HCT116 (cell line): ENCODE results near the gene DRGX. TPM values are rescaled to one million over a fixed set of nuclear protein-coding genes. Genes with fewer than 3 reads are reported as not detected.

Experiments
- ATAC-seq: fragments of 200-7000 bp; cut with Tn5 transposase; 2 replicates; pipeline ENCODE4 v1.9.1; 2020; ENCODE audit warnings: mild to moderate bottlenecking, moderate library complexity
- BruUV-seq: library from RNA; stranded (reverse); fragments of 400-500 nt; replicated peaks from 2 replicates; lab custom pipeline; 2021; lab: Mats Ljungman, UMichigan
- CTCF ChIA-PET: fragments of 300-600 bp; sonication (Branson Sonifier 250); formaldehyde crosslinking; loops from one replicate; lab custom pipeline; 2021; ENCODE audit warnings: antibody characterized with exemption; lab: Charles Lee
- POLR2A ChIA-PET: fragments of 300-600, 350-600 bp; sonication (Branson Sonifier 250); formaldehyde crosslinking; loops from one replicate; lab custom pipeline; 2021; ENCODE audit warnings: antibody characterized with exemption; lab: Charles Lee
- RAD21 ChIA-PET, 2 experiments: fragments of 300-600 bp; sonication (Branson Sonifier 250); formaldehyde crosslinking; loops; one replicate each; lab custom pipeline; 2023; ENCODE audit warnings: low total read pairs in 2 of 2; ENCODE audit not compliant: uncharacterized antibody in 2 of 2, unreplicated experiment in 2 of 2, low non-redundant PET in 1 of 2; lab: Charles Lee
- DNase-seq: peaks from one replicate; pipeline ENCODE4 v3.0.0-alpha.2; 2010; ENCODE audit warnings: low read depth, low spot score
- H2AFZ ChIP-seq: fragments of 200-600 bp; shearing (Covaris generic), sonication (generic); 2 replicates; pipeline ENCODE4 v1.6.1; 2017; ENCODE audit warnings: low read depth, mixed run types, mixed read lengths, antibody characterized with exemption, low read length; ENCODE audit not compliant: poor library complexity, severe bottlenecking
- H3K27ac ChIP-seq: 2 replicates; pipeline ENCODE4 v1.5.1; 2012; ENCODE audit warnings: low read depth, low read length
- H3K27me3 ChIP-seq: fragments of 200-600 bp; sonication (generic); 2 replicates; pipeline ENCODE4 v1.6.1; 2016; ENCODE audit warnings: mixed run types, low read length, mixed read lengths; ENCODE audit not compliant: insufficient read depth
- H3K36me3 ChIP-seq, 2 experiments: fragments of 200-500 bp in 1 of 2; fragments of 200-600 bp in 1 of 2; sonication (Bioruptor generic) in 1 of 2; sonication (generic) in 1 of 2; 2 replicates each; pipeline versions ENCODE4 v1.5.1 to v1.6.1; 2014 to 2016; ENCODE audit warnings: low read length in 2 of 2, inconsistent platforms in 1 of 2, mixed read lengths in 1 of 2, mixed run types in 1 of 2; ENCODE audit not compliant: insufficient read depth in 2 of 2, control insufficient read depth in 1 of 2
- H3K4me1 ChIP-seq, 2 experiments: fragments of 200-600 bp in 1 of 2; sonication (generic) in 1 of 2; 2 replicates each; pipeline versions ENCODE4 v1.5.1 to v1.6.1; 2012 to 2017; ENCODE audit warnings: low read length in 2 of 2, inconsistent platforms in 1 of 2, mild to moderate bottlenecking in 1 of 2, mixed read lengths in 1 of 2, mixed run types in 1 of 2, moderate library complexity in 1 of 2; ENCODE audit not compliant: insufficient read depth in 2 of 2, control insufficient read depth in 1 of 2
- H3K4me2 ChIP-seq: fragments of 200-600 bp; sonication (generic); 2 replicates; pipeline ENCODE4 v1.6.1; 2017; ENCODE audit warnings: mixed run types, low read length, mixed read lengths
- H3K4me3 ChIP-seq, 2 experiments: fragments of 200-600 bp in 1 of 2; sonication (generic) in 1 of 2; replicated peaks in 1 of 2; 2 replicates each; pipeline ENCODE4 v1.5.1; 2011 to 2016; ENCODE audit warnings: low read length in 2 of 2, control low read depth in 1 of 2, low read depth in 1 of 2, mild to moderate bottlenecking in 1 of 2, mixed read lengths in 1 of 2, mixed run types in 1 of 2
- H3K79me2 ChIP-seq: fragments of 200-600 bp; sonication (generic); 2 replicates; pipeline ENCODE4 v1.6.1; 2017; ENCODE audit warnings: mild to moderate bottlenecking, mixed run types, low read length, moderate library complexity, mixed read lengths; ENCODE audit not compliant: insufficient read depth
- H3K9ac ChIP-seq: fragments of 200-600 bp; sonication (generic); 2 replicates; pipeline ENCODE4 v1.6.1; 2016; ENCODE audit warnings: low read length, mixed read lengths
- H3K9me2 ChIP-seq: fragments of 200-600 bp; sonication (generic), shearing (Covaris generic); 2 replicates; pipeline ENCODE4 v1.6.1; 2017; ENCODE audit warnings: mixed run types, mild to moderate bottlenecking, moderate library complexity; ENCODE audit not compliant: insufficient read depth
- H3K9me3 ChIP-seq, 2 experiments: fragments of 200-500 bp in 1 of 2; fragments of 200-600 bp in 1 of 2; sonication (Bioruptor generic) in 1 of 2; sonication (generic) in 1 of 2; 2 replicates each; pipeline ENCODE4 v1.6.1; 2014 to 2017; ENCODE audit warnings: low read length in 2 of 2, mixed read lengths in 2 of 2, inconsistent platforms in 1 of 2, low read depth in 1 of 2, mild to moderate bottlenecking in 1 of 2, mixed run types in 1 of 2, moderate library complexity in 1 of 2; ENCODE audit not compliant: control insufficient read depth in 1 of 2, insufficient read depth in 1 of 2
- H4K20me1 ChIP-seq: fragments of 200-600 bp; sonication (generic), shearing (Covaris generic); 2 replicates; pipeline ENCODE4 v1.6.1; 2017; ENCODE audit warnings: mixed run types, mild to moderate bottlenecking, moderate library complexity; ENCODE audit not compliant: insufficient read depth
- CBX3 ChIP-seq: IDR thresholded peaks from 2 replicates; pipeline ENCODE4 v1.6.1; 2012; ENCODE audit warnings: low read depth
- CTCF ChIP-seq, 3 experiments: fragments of 200-600 bp in 1 of 3; sonication (generic) in 1 of 3; IDR thresholded peaks in 2 of 3; conservative IDR thresholded peaks in 1 of 3; 2 replicates each; pipeline ENCODE4 v1.5.1; 2012 to 2017; ENCODE audit warnings: low read depth in 2 of 3, low read length in 2 of 3, antibody characterized with exemption in 1 of 3, borderline replicate concordance in 1 of 3, control low read depth in 1 of 3, mild to moderate bottlenecking in 1 of 3, mixed read lengths in 1 of 3, mixed run types in 1 of 3, moderate library complexity in 1 of 3; ENCODE audit not compliant: insufficient read depth in 1 of 3
- EZH2 ChIP-seq: fragments of 200-600 bp; sonication (generic); IDR thresholded peaks from 2 replicates; pipeline ENCODE4 v1.6.1; 2017; ENCODE audit warnings: antibody characterized with exemption, mixed run types
- EZH2phosphoT487 ChIP-seq: fragments of 200-600 bp; IDR thresholded peaks from 2 replicates; pipeline ENCODE4 v1.6.1; 2018; ENCODE audit warnings: antibody characterized with exemption, borderline replicate concordance
- POLR2A ChIP-seq: IDR thresholded peaks from 2 replicates; pipeline ENCODE4 v1.7.0; 2011; ENCODE audit warnings: borderline replicate concordance; ENCODE audit not compliant: insufficient read depth, insufficient read length; ENCODE audit errors: extremely low read depth
- RAD21 ChIP-seq: IDR thresholded peaks from 2 replicates; pipeline ENCODE4 v1.6.1; 2012; ENCODE audit warnings: low read depth, mild to moderate bottlenecking
- SP1 ChIP-seq: IDR thresholded peaks from 2 replicates; pipeline ENCODE4 v1.6.1; 2012; ENCODE audit warnings: low read depth
- YY1 ChIP-seq: IDR thresholded peaks from 2 replicates; pipeline ENCODE4 v1.6.1; 2011; ENCODE audit warnings: low read length, low read depth, moderate library complexity, mild to moderate bottlenecking; ENCODE audit not compliant: insufficient replicate concordance; ENCODE audit errors: extremely low read depth
- ZFX ChIP-seq: fragments of 450-650 bp; IDR thresholded peaks from 2 replicates; pipeline ENCODE4 v1.6.1; 2017
- ZNF274 ChIP-seq: fragments of 200-500 bp; sonication (Bioruptor generic); IDR thresholded peaks from 2 replicates; pipeline ENCODE4 v1.6.1; 2014; ENCODE audit warnings: mild to moderate bottlenecking, low read depth, low read length, inconsistent platforms
- intact Hi-C: fragments of 100-400 bp; cut with micrococcal nuclease; formaldehyde crosslinking; loops from 2 replicates; pipeline ENCODE4 v1.10.0; 2022
- total RNA-seq: library from RNA; stranded (reverse); gene quantifications from one replicate; pipeline ENCODE4 v1.2.1, GENCODE V29; 2021; ENCODE audit not compliant: unreplicated experiment
- TF ChIP-seq, protein P1 (sequence below): IDR thresholded peaks from 2 replicates; pipeline ENCODE4 v1.6.1; 2012
- TF ChIP-seq, protein P2 (sequence below): IDR thresholded peaks from 2 replicates; pipeline ENCODE4 v1.6.1; 2012; ENCODE audit warnings: low read depth

Gene DRGX
- total RNA-seq, 1 experiment from 2014 or later, result not detected

DNA sequence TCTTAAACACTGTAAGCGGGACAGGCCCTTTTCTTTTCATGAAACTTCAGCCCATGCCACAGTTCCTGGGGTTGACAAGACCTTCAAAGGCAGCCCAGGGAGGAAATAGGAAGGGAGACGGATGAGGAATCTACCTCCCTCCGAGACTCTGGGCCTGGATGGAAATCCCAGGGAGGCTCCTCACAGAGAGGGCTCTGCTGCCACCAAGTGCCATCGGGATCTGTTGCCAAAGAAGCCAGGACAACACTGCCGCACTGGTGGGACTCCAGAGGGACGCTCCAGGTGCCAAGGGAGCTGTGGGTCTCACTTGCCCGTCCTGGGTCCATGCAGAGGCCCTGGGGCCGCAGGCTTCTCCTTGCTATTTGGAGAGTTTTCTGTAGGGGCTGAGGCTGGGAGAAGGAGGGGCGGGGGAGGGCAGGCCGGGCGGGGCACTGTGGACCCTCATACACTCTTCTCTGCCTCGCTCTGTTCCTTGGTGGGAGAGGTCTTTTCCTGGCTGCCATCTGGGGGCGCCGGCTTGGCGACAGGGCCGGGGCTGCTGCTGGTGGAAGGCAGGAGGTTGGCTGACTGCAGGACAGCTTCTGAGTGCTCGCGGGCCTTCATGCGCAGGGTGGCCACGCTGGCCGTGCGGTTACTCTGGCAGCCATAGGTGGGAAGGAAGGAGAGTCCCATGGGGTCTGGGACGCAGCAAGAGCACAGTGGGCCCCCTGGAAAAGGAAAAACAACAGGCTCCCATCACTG lies 30.0 kb downstream of the DRGX start:
- no peaks in the 10 kb centered on the region for H4K20me1 ChIP-seq
- no peak overlapping the region for H2AFZ ChIP-seq
- no TSS peak for BruUV-seq
- no peaks in the 10 kb centered on the region for H3K9me3 ChIP-seq
- RAD21 ChIA-PET, result no interaction called here
- TF ChIP-seq, protein P1, sequence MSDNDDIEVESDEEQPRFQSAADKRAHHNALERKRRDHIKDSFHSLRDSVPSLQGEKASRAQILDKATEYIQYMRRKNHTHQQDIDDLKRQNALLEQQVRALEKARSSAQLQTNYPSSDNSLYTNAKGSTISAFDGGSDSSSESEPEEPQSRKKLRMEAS, result no peak
- TF ChIP-seq ZNF274, result no peak
- no peak for TF ChIP-seq YY1
- no peak for TF ChIP-seq EZH2phosphoT487
- no peak for TF ChIP-seq POLR2A
- TF ChIP-seq, protein P2, sequence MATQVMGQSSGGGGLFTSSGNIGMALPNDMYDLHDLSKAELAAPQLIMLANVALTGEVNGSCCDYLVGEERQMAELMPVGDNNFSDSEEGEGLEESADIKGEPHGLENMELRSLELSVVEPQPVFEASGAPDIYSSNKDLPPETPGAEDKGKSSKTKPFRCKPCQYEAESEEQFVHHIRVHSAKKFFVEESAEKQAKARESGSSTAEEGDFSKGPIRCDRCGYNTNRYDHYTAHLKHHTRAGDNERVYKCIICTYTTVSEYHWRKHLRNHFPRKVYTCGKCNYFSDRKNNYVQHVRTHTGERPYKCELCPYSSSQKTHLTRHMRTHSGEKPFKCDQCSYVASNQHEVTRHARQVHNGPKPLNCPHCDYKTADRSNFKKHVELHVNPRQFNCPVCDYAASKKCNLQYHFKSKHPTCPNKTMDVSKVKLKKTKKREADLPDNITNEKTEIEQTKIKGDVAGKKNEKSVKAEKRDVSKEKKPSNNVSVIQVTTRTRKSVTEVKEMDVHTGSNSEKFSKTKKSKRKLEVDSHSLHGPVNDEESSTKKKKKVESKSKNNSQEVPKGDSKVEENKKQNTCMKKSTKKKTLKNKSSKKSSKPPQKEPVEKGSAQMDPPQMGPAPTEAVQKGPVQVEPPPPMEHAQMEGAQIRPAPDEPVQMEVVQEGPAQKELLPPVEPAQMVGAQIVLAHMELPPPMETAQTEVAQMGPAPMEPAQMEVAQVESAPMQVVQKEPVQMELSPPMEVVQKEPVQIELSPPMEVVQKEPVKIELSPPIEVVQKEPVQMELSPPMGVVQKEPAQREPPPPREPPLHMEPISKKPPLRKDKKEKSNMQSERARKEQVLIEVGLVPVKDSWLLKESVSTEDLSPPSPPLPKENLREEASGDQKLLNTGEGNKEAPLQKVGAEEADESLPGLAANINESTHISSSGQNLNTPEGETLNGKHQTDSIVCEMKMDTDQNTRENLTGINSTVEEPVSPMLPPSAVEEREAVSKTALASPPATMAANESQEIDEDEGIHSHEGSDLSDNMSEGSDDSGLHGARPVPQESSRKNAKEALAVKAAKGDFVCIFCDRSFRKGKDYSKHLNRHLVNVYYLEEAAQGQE, result no peak
- TF ChIP-seq CBX3, result no peak
- TF ChIP-seq CTCF (IDR thresholded peaks at IDR 0.05 in 2 of 3, conservative IDR thresholded peaks at IDR 0.05 in 1 of 3; ENCODE audit: borderline replicate concordance in 1 of 3, insufficient read depth in 1 of 3, low read depth in 2 of 3, low read length in 2 of 3), result no peak
- TF ChIP-seq ZFX, result no peak
- no peak for TF ChIP-seq SP1
- no peak for TF ChIP-seq EZH2
- TF ChIP-seq RAD21, result no peak
- TF ChIP-seq, all 23 proteins: peak for 0
- no peaks in the 10 kb centered on the region for H3K36me3 ChIP-seq
- ChIA-PET POLR2A (no interaction called here), CTCF (no interaction called here)
- H3K4me2 ChIP-seq, result no peak overlapping the region
- no peaks in the 10 kb centered on the region for H3K9me2 ChIP-seq
- intact Hi-C loops, result no loop called here
- DNase-seq, result no peak
- H3K27me3 ChIP-seq, result 0 out of 2 replicates have a peak, but pooled peaks cover 8% of the 10 kb centered on the region
- peaks cover 0 to 5% of the 10 kb centered on the region in 2 experiments; a peak in 2 of 4 replicates for H3K4me1 ChIP-seq
- H3K79me2 ChIP-seq, result no peaks in the 10 kb centered on the region
- no peak overlapping the region for H3K27ac ChIP-seq
- H3K9ac ChIP-seq, result no peak overlapping the region
- no peak overlapping the region for H3K4me3 ChIP-seq
- no peak for ATAC-seq
